HG03095 (cell line): ENCODE measurements around the gene PRSS1.
"Not testable (repeated sequence)": the region's sequence is repeated elsewhere in the genome, so short reads cannot be mapped to it uniquely, and the experiment has no call there.

Experiments
- ATAC-seq: cut with Tn5 transposase; IDR thresholded peaks from one replicate; pipeline ENCODE4 v1.9.1; 2021; ENCODE audit warnings: moderate library complexity; ENCODE audit not compliant: unreplicated experiment

PRSS1 gene

GRCh38 chr7:142772051-142772450 lies 22.8 kb downstream of the PRSS1 start:
- ATAC-seq = no peak

- ATAC-seq = no peak
These were observed 23.4 kb downstream of the PRSS1 start for GRCh38 chr7:142772673-142773072.

- no peak for ATAC-seq
These were observed 24.0 kb downstream of the PRSS1 start for GRCh38 chr7:142773230-142773629.

- ATAC-seq = no peak
These were observed 24.9 kb downstream of the PRSS1 start for GRCh38 chr7:142773937-142774744.

GRCh38 chr7:142774826-142775225 lies 25.6 kb downstream of the PRSS1 start:
- no peak for ATAC-seq

GRCh38 chr7:142775351-142776115 lies 26.3 kb downstream of the PRSS1 start:
- ATAC-seq = not testable (repeated sequence)

- no peak for ATAC-seq
These were observed 27.1 kb downstream of the PRSS1 start for GRCh38 chr7:142776206-142776844.

- ATAC-seq = not testable (repeated sequence)
These were observed 27.6 kb downstream of the PRSS1 start for GRCh38 chr7:142776845-142777225.

GRCh38 chr7:142777318-142777717 lies 28.0 kb downstream of the PRSS1 start:
- ATAC-seq = no peak

GRCh38 chr7:142782922-142783900 lies 33.9 kb downstream of the PRSS1 start:
- ATAC-seq = peak; percentile 88

GRCh38 chr7:142784096-142784495 lies 34.8 kb downstream of the PRSS1 start:
- ATAC-seq = no peak

GRCh38 chr7:142784716-142785115 lies 35.4 kb downstream of the PRSS1 start:
- no peak for ATAC-seq

- ATAC-seq = no peak
These were observed 36.6 kb downstream of the PRSS1 start for GRCh38 chr7:142785841-142786250.

- ATAC-seq = no peak
These were observed 37.9 kb downstream of the PRSS1 start for GRCh38 chr7:142787034-142787768.

GRCh38 chr7:142787783-142788182 lies 38.5 kb downstream of the PRSS1 start:
- no peak for ATAC-seq

- ATAC-seq = no peak
These were observed 39.3 kb downstream of the PRSS1 start for GRCh38 chr7:142788303-142789289.

GRCh38 chr7:142789441-142789840 lies 40.2 kb downstream of the PRSS1 start:
- ATAC-seq = no peak

- no peak for ATAC-seq
These were observed 40.8 kb downstream of the PRSS1 start for GRCh38 chr7:142790056-142790455.

GRCh38 chr7:142790555-142790954 lies 41.3 kb downstream of the PRSS1 start:
- ATAC-seq = no peak
